IMR-90 (cell line): Measurements from ENCODE around the gene TCF12. TPM values are rescaled to one million over a fixed set of nuclear protein-coding genes. Genes with fewer than 3 reads are reported as not detected.

ENCODE experiments used
- ATAC-seq: fragments of 200-7000 bp; cut with Tn5 transposase; 2 replicates; pipeline ENCODE4 v1.9.1; 2020; ENCODE audit warnings: low read depth, mild to moderate bottlenecking, moderate library complexity
- BruUV-seq: library from RNA; stranded (reverse); fragments of 400-500 nt; replicated peaks from 2 replicates; lab custom pipeline; 2021; lab: Mats Ljungman, UMichigan
- CTCF ChIA-PET: fragments of 300-600 bp; formaldehyde crosslinking; extraction: SDS; loops from one replicate; lab custom pipeline; 2021; ENCODE audit warnings: antibody characterized with exemption; lab: Yijun Ruan, JAX
- POLR2A ChIA-PET: fragments of 300-600 bp; sonication (Branson Sonifier 250); formaldehyde crosslinking; loops from one replicate; lab custom pipeline; 2022; ENCODE audit warnings: antibody characterized with exemption; ENCODE audit not compliant: unreplicated experiment; lab: Charles Lee
- DNase-seq: peaks from one replicate; pipeline ENCODE4 v3.0.0; 2013
- H2AFZ ChIP-seq: replicated peaks from 2 replicates; pipeline ENCODE3; 2013; ENCODE audit warnings: low read length, mild to moderate bottlenecking; ENCODE audit not compliant: poor library complexity
- H2AK5ac ChIP-seq: 2 replicates; pipeline ENCODE4 v1.6.1; 2013; ENCODE audit warnings: low read depth, low read length, inconsistent platforms
- H2AK9ac ChIP-seq: replicated peaks from 2 replicates; pipeline ENCODE3; 2013; ENCODE audit warnings: mild to moderate bottlenecking, low read depth, low read length, moderate library complexity; ENCODE audit not compliant: poor library complexity
- H2BK120ac ChIP-seq: 2 replicates; pipeline ENCODE4 v1.6.1; 2013; ENCODE audit warnings: low read depth, low read length, inconsistent platforms
- H2BK15ac ChIP-seq: 3 replicates; pipeline ENCODE4 v1.6.1; 2013; ENCODE audit warnings: low read depth, low read length, inconsistent platforms
- H2BK20ac ChIP-seq: 2 replicates; pipeline ENCODE4 v1.6.1; 2013; ENCODE audit warnings: low read depth, mild to moderate bottlenecking, inconsistent platforms, low read length, moderate library complexity
- H2BK5ac ChIP-seq: 2 replicates; pipeline ENCODE4 v1.6.1; 2013; ENCODE audit warnings: mild to moderate bottlenecking, low read depth, low read length, inconsistent platforms; ENCODE audit not compliant: poor library complexity, severe bottlenecking
- H3K14ac ChIP-seq: replicated peaks from 2 replicates; pipeline ENCODE4 v1.6.1; 2013; ENCODE audit warnings: low read depth, low read length, inconsistent platforms
- H3K18ac ChIP-seq: 2 replicates; pipeline ENCODE4 v1.6.1; 2013; ENCODE audit warnings: low read depth, low read length, control low read depth
- H3K23ac ChIP-seq: 2 replicates; pipeline ENCODE4 v1.6.1; 2013; ENCODE audit warnings: low read depth, low read length, inconsistent platforms
- H3K27ac ChIP-seq: 2 replicates; pipeline ENCODE4 v1.5.1; 2013; ENCODE audit warnings: mild to moderate bottlenecking, control low read depth, low read length; ENCODE audit not compliant: insufficient read depth
- H3K27me3 ChIP-seq: 2 replicates; pipeline ENCODE4 v1.6.1; 2013; ENCODE audit warnings: low read length; ENCODE audit not compliant: control insufficient read depth, insufficient read depth
- H3K36me3 ChIP-seq: 2 replicates; pipeline ENCODE4 v1.6.1; 2013; ENCODE audit warnings: low read length, mixed read lengths; ENCODE audit not compliant: control insufficient read depth, insufficient read depth
- H3K4ac ChIP-seq: 2 replicates; pipeline ENCODE4 v1.6.1; 2013; ENCODE audit warnings: low read depth, low read length, inconsistent platforms
- H3K4me1 ChIP-seq: 2 replicates; pipeline ENCODE4 v1.6.1; 2013; ENCODE audit warnings: low read length, mixed read lengths; ENCODE audit not compliant: control insufficient read depth, insufficient read depth
- H3K4me2 ChIP-seq: 2 replicates; pipeline ENCODE4 v1.6.1; 2013; ENCODE audit warnings: low read depth, mild to moderate bottlenecking, control low read depth, low read length, moderate library complexity
- H3K4me3 ChIP-seq: 2 replicates; pipeline ENCODE4 v1.5.1; 2013; ENCODE audit warnings: low read depth, mild to moderate bottlenecking, control low read depth, low read length, moderate library complexity; ENCODE audit not compliant: insufficient read depth
- H3K56ac ChIP-seq: 2 replicates; pipeline ENCODE4 v1.6.1; 2013; ENCODE audit warnings: low read length, inconsistent platforms; ENCODE audit not compliant: insufficient read depth; ENCODE audit errors: extremely low read depth
- H3K79me1 ChIP-seq, 2 experiments: 2 replicates each; pipeline ENCODE4 v1.6.1; 2013; ENCODE audit warnings: low read length in 2 of 2, inconsistent platforms in 1 of 2, low read depth in 1 of 2
- H3K9ac ChIP-seq: 2 replicates; pipeline ENCODE4 v1.6.1; 2013; ENCODE audit warnings: low read depth, low read length, control low read depth
- H3K9me1 ChIP-seq: 2 replicates; pipeline ENCODE4 v1.6.1; 2013; ENCODE audit warnings: low read length, inconsistent platforms; ENCODE audit not compliant: insufficient read depth
- H3K9me3 ChIP-seq: 2 replicates; pipeline ENCODE4 v1.6.1; 2013; ENCODE audit warnings: low read length; ENCODE audit not compliant: control insufficient read depth, insufficient read depth
- H4K20me1 ChIP-seq: 2 replicates; pipeline ENCODE4 v1.6.1; 2013; ENCODE audit warnings: low read length, inconsistent platforms; ENCODE audit not compliant: insufficient read depth
- H4K5ac ChIP-seq: 2 replicates; pipeline ENCODE4 v1.6.1; 2013; ENCODE audit warnings: mild to moderate bottlenecking, low read depth, low read length, control low read depth
- H4K8ac ChIP-seq, 2 experiments: 2 replicates each; pipeline ENCODE4 v1.6.1; 2013; ENCODE audit warnings: low read depth in 2 of 2, low read length in 2 of 2, control low read depth in 1 of 2, inconsistent platforms in 1 of 2
- H4K91ac ChIP-seq: 2 replicates; pipeline ENCODE4 v1.6.1; 2013; ENCODE audit warnings: low read depth, low read length, inconsistent platforms; ENCODE audit not compliant: insufficient read depth
- BHLHE40 ChIP-seq: fragments of 150-350 bp; IDR thresholded peaks from 2 replicates; pipeline ENCODE4 v1.6.1; 2016; ENCODE audit warnings: mild to moderate bottlenecking, low read depth, low read length
- CEBPB ChIP-seq: IDR thresholded peaks from 2 replicates; pipeline ENCODE4 v1.6.1; 2012; ENCODE audit warnings: low read depth, low read length, improper control_type of control experiment
- CHD1 ChIP-seq: IDR thresholded peaks from 2 replicates; pipeline ENCODE4 v1.6.1; 2012; ENCODE audit warnings: low read depth, low read length, improper control_type of control experiment
- FOS ChIP-seq: fragments of 150-350 bp; IDR thresholded peaks from 2 replicates; pipeline ENCODE4 v1.6.1; 2016; ENCODE audit warnings: low read depth, low read length
- MAFK ChIP-seq: IDR thresholded peaks from 2 replicates; pipeline ENCODE4 v1.6.1; 2012; ENCODE audit warnings: low read depth, low read length, improper control_type of control experiment
- MAZ ChIP-seq: IDR thresholded peaks from 2 replicates; pipeline ENCODE4 v1.6.1; 2012; ENCODE audit warnings: low read depth, mild to moderate bottlenecking, low read length, improper control_type of control experiment, moderate library complexity, borderline replicate concordance
- MXI1 ChIP-seq: IDR thresholded peaks from 2 replicates; pipeline ENCODE4 v1.6.1; 2012; ENCODE audit warnings: low read depth, mild to moderate bottlenecking, low read length, moderate library complexity, borderline replicate concordance
- NFE2L2 ChIP-seq: fragments of 150-350 bp; IDR thresholded peaks from 2 replicates; pipeline ENCODE4 v1.6.1; 2016; ENCODE audit warnings: low read depth, mild to moderate bottlenecking, low read length
- POLR2A ChIP-seq: IDR thresholded peaks from 2 replicates; pipeline ENCODE4 v1.6.1; 2012; ENCODE audit warnings: mild to moderate bottlenecking, low read depth, low read length
- RAD21 ChIP-seq: IDR thresholded peaks from 2 replicates; pipeline ENCODE4 v1.6.1; 2012; ENCODE audit warnings: low read length, improper control_type of control experiment
- RCOR1 ChIP-seq: IDR thresholded peaks from 2 replicates; pipeline ENCODE4 v1.6.1; 2012; ENCODE audit warnings: mild to moderate bottlenecking, low read length, improper control_type of control experiment; ENCODE audit not compliant: insufficient replicate concordance
- RFX5 ChIP-seq: IDR thresholded peaks from 2 replicates; pipeline ENCODE4 v1.8.0; 2012; ENCODE audit warnings: low read depth, mild to moderate bottlenecking, low read length, moderate library complexity
- SMC3 ChIP-seq: fragments of 150-350 bp; IDR thresholded peaks from 2 replicates; pipeline ENCODE4 v1.6.1; 2016; ENCODE audit warnings: low read depth, mild to moderate bottlenecking, antibody characterized with exemption, low read length, moderate library complexity
- USF2 ChIP-seq: fragments of 150-350 bp; IDR thresholded peaks from 2 replicates; pipeline ENCODE4 v1.6.1; 2017; ENCODE audit warnings: mild to moderate bottlenecking, antibody characterized with exemption, low read length, low read depth
- WGBS, 2 experiments: methylation state at CpG; one replicate each; pipeline versions ENCODE4 v1.1.5 to v1.1.7; 2013; ENCODE audit warnings: missing lambda C conversion rate in 2 of 2; ENCODE audit not compliant: insufficient read length in 1 of 2; ENCODE audit errors: extremely low coverage in 2 of 2; 5-methylcytosine and 5-hydroxymethylcytosine counted together
- dilution Hi-C: fragments of 300-500 bp; cut with HindIII; formaldehyde crosslinking; loops from one replicate; pipeline ENCODE4 v1.14.3; 2018; ENCODE audit warnings: low sequenced_read_pairs; ENCODE audit not compliant: unreplicated experiment
- in situ Hi-C: fragments of 300-500 bp; cut with MboI; formaldehyde crosslinking; loops from 3 replicates; pipeline ENCODE4 v1.14.3; 2019; ENCODE audit warnings: low sequenced_read_pairs, inconsistent platforms, mixed read lengths
- intact Hi-C: fragments of 100-400 bp; cut with micrococcal nuclease; formaldehyde crosslinking; loops from 2 replicates; pipeline ENCODE4 v1.10.0; 2022
- polyA plus RNA-seq, 3 experiments: library from polyadenylated mRNA; depleted of rRNA; stranded (reverse); fragments of >200 nt; gene quantifications; 2 replicates each; pipeline ENCODE4 v1.2.3, GENCODE V29; 2012; ENCODE audit warnings: low replicate concordance in 1 of 3
- total RNA-seq: library from RNA; depleted of rRNA; stranded (reverse); fragments of >200 nt; gene quantifications from 2 replicates; pipeline ENCODE4 v1.2.3, GENCODE V29; 2012
- TF ChIP-seq, protein P1 (sequence below): conservative IDR thresholded peaks from 2 replicates; pipeline ENCODE4 v1.5.1; 2012; ENCODE audit warnings: mild to moderate bottlenecking, low read depth, low read length, improper control_type of control experiment
- TF ChIP-seq, protein P2 (sequence below): fragments of 150-350 bp; IDR thresholded peaks from 2 replicates; pipeline ENCODE4 v1.6.1; 2016; ENCODE audit warnings: low read depth, mild to moderate bottlenecking, low read length, moderate library complexity, borderline replicate concordance

TCF12 gene
- total and polyA plus RNA-seq, 2 of the 4 experiments (the other 2 are of a cell fraction): 79.4 to 160 TPM

GRCh38 chr15:56869573-56869972, 48.9 kb upstream of the TCF12 start:
- Histone ChIP-seq H4K91ac (no peak overlapping the region), H4K8ac (no peak overlapping the region), H3K27me3 (no peaks in the 10 kb centered on the region), H3K9me3 (no peaks in the 10 kb centered on the region), H3K4ac (no peak overlapping the region), H3K18ac (no peak overlapping the region), H2BK120ac (no peak overlapping the region), H3K9me1 (no peaks in the 10 kb centered on the region; the same call in 1 of the 2 replicates), H3K4me3 (no peak overlapping the region), H2AFZ (no peak overlapping the region), H2AK5ac (no peak overlapping the region), H4K5ac (no peak overlapping the region), H2BK15ac (no peak overlapping the region), H3K4me1 (peaks cover 7% of the 10 kb centered on the region), H2AK9ac (no peak overlapping the region), H3K56ac (no peak overlapping the region), H3K9ac (no peak overlapping the region), H3K27ac (no peak overlapping the region), H3K79me1 (no peaks in the 10 kb centered on the region), H3K4me2 (no peak overlapping the region), H4K20me1 (no peaks in the 10 kb centered on the region), H3K14ac (no peak overlapping the region), H3K23ac (no peak overlapping the region), H3K36me3 (no peaks in the 10 kb centered on the region), H2BK5ac (no peak overlapping the region), H2BK20ac (no peak overlapping the region)
- ChIA-PET POLR2A (interaction anchor here (0.7 kb wide), 1 partner anchor 139 kb away, joined by 3 read pairs; no protein-coding TSS in a partner anchor), CTCF (interaction anchor here (0.6 to 2.8 kb wide), 10 partner anchors 32 to 1409 kb away, joined by 3 to 10 read pairs (median 4); no protein-coding TSS in a partner anchor)
- dilution Hi-C loops: no loop called here
- in situ Hi-C loops: no loop called here
- no CpG with 5 or more reads among the region's 3 CpGs for WGBS, 2 experiments
- BruUV-seq: no TSS peak
- DNase-seq (no peak), ATAC-seq (no peak)
- intact Hi-C loops: loop anchor here (1.0 kb wide), 1 partner anchor 373 kb away; no protein-coding TSS in a partner anchor
- TF ChIP-seq RAD21: peak; percentile 65
- no peak for TF ChIP-seq POLR2A
- TF ChIP-seq MAFK: no peak
- no peak for TF ChIP-seq RCOR1
- no peak for TF ChIP-seq CHD1
- no peak for TF ChIP-seq MXI1
- TF ChIP-seq, protein P1, sequence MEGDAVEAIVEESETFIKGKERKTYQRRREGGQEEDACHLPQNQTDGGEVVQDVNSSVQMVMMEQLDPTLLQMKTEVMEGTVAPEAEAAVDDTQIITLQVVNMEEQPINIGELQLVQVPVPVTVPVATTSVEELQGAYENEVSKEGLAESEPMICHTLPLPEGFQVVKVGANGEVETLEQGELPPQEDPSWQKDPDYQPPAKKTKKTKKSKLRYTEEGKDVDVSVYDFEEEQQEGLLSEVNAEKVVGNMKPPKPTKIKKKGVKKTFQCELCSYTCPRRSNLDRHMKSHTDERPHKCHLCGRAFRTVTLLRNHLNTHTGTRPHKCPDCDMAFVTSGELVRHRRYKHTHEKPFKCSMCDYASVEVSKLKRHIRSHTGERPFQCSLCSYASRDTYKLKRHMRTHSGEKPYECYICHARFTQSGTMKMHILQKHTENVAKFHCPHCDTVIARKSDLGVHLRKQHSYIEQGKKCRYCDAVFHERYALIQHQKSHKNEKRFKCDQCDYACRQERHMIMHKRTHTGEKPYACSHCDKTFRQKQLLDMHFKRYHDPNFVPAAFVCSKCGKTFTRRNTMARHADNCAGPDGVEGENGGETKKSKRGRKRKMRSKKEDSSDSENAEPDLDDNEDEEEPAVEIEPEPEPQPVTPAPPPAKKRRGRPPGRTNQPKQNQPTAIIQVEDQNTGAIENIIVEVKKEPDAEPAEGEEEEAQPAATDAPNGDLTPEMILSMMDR: peak; percentile 52
- TF ChIP-seq RFX5: no peak
- no peak for TF ChIP-seq NFE2L2
- TF ChIP-seq BHLHE40: no peak
- no peak for TF ChIP-seq USF2
- TF ChIP-seq MAZ: no peak
- peak; percentile 58 for TF ChIP-seq SMC3
- no peak for TF ChIP-seq FOS
- TF ChIP-seq, protein P2, sequence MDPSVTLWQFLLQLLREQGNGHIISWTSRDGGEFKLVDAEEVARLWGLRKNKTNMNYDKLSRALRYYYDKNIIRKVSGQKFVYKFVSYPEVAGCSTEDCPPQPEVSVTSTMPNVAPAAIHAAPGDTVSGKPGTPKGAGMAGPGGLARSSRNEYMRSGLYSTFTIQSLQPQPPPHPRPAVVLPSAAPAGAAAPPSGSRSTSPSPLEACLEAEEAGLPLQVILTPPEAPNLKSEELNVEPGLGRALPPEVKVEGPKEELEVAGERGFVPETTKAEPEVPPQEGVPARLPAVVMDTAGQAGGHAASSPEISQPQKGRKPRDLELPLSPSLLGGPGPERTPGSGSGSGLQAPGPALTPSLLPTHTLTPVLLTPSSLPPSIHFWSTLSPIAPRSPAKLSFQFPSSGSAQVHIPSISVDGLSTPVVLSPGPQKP: no peak
- no peak for TF ChIP-seq CEBPB
